Kasumi-1 (cell line): ENCODE results near the gene ZBTB20.
"Not testable (repeated sequence)": the region's sequence is repeated elsewhere in the genome, so short reads cannot be mapped to it uniquely, and the experiment has no call there.

Source experiments
- DNase-seq, 2 experiments: peaks; one replicate each; lab custom pipeline; 2025; lab: John Stamatoyannopoulos, UW

ZBTB20 gene

DNA sequence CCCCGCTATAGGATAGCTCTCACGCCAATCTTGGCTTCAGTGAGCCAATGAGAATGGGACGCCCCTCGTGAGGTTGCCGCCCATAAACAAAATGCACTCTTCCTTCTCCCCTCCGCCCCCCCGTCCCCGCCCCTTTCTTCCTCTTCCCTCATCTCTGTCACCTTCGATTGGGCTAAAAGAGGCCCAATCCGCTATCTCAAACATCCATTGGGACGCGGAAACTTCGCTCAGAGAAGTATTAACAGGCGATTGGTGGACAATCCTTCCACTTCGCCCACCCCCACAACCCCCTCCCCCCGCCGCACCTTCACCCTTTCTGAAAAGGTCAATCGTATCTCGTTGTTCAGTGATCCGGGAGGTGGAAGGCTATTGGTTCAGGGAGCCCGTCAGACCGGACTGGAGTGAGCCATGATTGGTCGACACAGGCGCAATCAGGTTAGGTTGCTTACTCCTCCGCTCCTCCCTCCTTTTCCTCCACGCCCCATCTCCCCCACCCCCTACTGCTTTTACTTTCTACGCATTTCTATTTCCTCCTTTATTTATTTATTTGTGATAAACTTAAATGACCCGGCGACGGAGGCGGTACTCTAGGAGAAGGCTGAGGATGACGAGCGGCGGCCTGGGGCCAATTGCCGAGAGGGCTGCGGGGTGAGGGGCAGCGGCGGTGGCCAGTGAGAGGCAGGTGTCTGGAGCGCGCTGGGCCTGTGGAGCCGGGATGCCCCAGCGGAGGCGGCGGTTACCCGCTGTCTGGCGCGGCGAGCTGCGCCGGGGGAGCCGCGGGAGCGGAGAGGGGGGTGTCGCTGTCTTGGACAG lies 447 bp upstream of the ZBTB20 start:
- DNase-seq, result peak; percentile 99 to 100

DNA sequence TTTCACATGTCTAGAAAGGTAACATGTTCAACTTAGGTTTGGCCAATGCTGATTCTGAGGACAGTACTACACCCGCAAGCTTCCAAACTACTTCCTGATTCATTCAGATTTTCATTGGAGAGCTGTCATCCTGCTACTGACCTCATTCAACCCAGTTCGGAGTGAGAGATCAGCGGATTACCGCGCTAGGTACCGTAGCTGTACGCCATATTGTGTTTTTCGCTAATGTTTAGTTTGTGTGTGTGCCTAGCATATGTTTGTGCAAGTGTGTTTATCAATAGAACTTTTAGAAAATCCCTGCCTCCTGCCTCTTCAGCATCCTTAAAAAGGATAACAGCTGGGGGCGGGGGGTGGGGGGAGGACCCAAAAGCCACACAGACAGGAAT lies 1.1 kb downstream of the ZBTB20 start:
- DNase-seq, result peak; percentile 65 to 74

GRCh38 chr3:115141033-115141757 lies 5.9 kb downstream of the ZBTB20 start:
- DNase-seq, result no peak

- no peak for DNase-seq
Observed at GRCh38 chr3:115139072-115139471, 8.0 kb downstream of the ZBTB20 start.

GRCh38 chr3:115134648-115135347 lies 12.3 kb downstream of the ZBTB20 start:
- DNase-seq, result no peak

- no peak for DNase-seq
Observed at GRCh38 chr3:115127208-115127607, 19.9 kb downstream of the ZBTB20 start.

GRCh38 chr3:115120597-115120996 lies 26.5 kb downstream of the ZBTB20 start:
- DNase-seq, result no peak

GRCh38 chr3:115113367-115113766 lies 33.7 kb downstream of the ZBTB20 start:
- no peak for DNase-seq

DNA sequence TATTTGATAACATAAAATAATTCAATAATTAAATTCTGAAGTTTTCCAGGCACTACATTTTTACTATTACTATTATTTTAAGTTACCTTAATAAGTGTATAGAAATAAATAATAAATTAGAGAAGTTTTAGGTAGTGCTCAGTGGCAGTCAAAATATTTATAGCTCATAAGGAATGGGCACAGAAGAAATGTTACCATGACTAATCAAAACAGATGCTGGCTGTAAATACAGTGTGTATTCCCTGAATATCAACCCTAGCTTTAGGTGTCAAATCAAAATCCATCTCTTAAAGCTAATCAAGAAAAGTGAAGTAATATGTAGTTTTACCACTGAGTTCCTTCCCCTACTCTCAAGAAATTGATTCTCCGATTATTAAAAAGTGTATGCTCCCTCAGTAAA lies 35.5 kb downstream of the ZBTB20 start:
- DNase-seq, result no peak

DNA sequence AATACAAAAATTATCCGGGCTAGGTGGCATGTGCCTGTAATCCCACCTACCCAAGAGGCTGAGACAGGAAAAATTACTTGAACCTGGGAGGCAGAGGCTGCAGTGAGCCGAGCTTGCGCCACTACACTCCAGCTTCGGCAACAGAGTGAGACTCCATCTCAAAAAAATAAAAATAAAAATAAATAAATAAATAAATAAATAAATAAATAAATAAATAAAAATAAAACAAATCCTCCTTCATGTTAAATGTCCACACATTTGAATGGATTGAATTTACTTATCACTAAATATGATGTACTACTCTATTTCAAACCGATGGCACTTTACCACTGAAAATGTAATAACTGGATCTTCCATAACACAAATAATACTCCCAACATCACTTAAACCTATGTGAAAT lies 36.3 kb downstream of the ZBTB20 start:
- no peak for DNase-seq

DNA sequence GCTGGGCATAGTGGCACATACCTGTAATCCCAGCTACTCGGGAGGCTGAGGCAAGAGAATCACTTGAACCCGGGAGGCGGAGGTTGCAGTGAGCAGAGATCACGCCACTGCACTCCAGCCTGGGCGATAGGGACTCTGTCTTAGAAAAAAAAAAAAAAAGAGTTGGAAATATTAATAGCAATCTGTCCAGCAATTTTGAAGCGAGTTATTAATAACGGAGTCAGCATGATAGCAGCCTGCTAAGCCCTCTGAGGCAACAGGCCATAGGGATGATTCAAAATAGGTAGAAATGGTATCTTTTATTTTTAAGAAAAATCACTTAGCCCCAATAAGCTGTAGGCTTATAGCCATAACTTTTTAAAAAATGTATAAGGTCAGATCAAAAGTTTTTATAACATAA lies 37.0 kb downstream of the ZBTB20 start:
- not testable (repeated sequence) for DNase-seq

DNA sequence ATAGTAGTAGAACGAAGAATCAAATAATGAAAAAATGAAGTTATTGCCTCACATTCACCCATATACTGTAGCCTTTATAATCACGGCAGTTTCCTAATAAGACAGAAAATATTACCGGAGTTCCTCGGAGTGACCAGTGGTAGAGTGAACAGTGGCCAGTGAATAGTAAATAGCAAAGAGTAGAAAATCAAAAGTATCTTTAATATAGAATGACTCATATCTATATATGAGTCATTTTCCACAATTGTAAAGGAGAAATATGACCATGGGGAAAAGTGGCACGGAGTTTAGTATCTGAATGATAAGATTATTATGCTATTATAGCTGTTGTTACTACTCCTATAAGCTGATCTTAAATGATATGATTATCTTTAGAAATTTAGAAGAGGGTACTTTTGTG lies 38.5 kb downstream of the ZBTB20 start:
- DNase-seq, result no peak

- DNase-seq, result no peak
Observed at GRCh38 chr3:115102046-115102445, 45.0 kb downstream of the ZBTB20 start.

- DNase-seq, result no peak
Observed at GRCh38 chr3:115100806-115101205, 46.3 kb downstream of the ZBTB20 start.

DNA sequence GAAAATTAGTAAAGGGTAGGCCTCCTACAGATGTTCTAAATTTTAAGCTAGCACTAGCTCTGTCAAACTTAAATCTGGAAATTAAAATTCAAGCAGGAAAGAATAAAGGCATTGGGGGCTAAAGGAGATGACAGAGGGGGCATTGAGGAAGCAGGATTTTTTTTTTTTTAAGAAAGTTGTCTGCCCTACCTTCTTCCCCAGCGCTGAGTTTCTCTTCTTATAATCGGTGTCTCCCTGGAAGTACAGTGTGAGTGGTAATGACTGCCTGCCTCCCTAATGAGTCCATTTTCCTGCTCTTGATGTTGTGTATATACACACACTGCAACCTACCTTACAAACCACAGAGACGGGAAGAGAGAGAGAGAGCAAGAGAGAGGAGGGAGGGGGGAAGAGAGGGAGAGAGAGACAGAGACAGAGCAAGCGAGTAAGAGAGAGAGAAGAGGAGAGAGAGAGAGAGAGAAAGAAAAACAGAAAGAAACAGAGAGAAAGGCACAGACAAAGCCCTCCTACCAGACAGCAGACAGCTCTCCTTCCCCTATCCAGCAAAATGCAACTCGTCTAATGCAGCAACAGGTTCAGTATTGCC lies 47.0 kb downstream of the ZBTB20 start:
- no peak for DNase-seq

DNA sequence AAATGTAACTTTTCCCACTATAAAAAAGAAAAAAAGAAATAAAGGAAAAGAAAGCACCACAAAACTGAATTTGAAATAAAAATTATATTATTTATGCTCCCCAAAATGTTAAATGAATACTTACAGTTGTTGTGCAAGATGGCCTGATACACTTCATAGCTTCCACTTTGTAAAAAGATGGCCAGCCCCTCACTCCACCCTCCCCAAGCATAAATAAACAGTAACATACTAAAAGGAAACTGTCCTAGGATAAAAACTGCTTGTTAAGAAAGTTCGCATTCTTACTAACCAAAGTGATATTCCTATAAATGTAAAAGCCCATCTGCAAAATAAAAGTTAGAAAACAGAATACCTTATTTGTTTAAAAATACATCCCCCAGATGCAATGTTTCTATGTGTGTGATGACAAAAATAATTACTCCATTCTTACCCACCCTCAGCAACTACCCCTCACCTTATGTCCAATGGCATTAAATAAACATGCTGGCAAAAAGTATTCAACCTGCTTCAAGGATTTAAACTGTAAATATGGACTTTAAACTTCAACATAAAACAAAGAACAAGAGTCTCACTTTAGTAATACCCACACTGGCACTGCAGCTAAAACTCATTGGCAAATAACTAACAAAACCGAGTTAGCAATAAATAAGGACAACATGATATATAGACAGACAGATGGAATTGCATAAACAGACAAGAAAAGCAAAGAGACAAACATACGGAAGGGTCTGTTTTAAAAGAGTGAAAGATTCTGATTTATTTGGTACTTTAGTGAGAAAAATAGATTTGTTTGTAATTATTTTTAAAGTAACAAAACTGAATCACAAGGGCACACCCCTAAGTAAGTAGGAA lies 47.7 kb downstream of the ZBTB20 start:
- DNase-seq, result no peak

DNA sequence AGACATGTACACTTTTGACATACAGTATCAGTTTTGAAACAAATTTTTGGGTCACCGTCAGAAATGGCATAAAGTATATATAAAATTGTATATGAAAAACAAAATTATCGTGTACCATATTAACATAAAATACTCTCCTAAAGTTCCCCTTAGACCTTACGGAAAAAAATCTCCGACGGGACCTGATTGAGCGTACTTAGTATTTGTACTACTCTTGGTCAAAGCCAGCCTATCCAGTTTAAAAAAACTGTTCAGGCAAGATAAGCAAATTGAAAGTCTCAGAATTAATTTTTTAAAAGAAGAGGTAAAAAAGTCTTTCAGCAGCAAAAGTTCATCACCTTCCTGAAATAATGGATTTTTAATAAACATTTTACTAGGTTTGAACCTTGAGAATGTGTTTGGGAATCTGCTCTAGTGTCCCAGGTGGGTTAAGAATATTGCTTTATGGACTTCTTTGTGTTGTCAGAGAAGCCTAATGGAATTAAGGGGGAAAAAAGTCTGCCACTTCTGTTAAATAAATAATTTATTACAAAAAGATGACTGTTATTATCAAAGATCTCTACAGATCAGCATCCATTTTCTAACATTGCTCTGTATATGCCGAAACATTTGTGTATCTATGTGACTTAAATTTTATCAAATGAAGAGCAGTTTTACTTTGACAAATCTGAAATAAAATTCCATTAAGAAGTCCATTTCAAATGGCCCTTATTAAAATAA lies 48.6 kb downstream of the ZBTB20 start:
- no peak for DNase-seq

DNA sequence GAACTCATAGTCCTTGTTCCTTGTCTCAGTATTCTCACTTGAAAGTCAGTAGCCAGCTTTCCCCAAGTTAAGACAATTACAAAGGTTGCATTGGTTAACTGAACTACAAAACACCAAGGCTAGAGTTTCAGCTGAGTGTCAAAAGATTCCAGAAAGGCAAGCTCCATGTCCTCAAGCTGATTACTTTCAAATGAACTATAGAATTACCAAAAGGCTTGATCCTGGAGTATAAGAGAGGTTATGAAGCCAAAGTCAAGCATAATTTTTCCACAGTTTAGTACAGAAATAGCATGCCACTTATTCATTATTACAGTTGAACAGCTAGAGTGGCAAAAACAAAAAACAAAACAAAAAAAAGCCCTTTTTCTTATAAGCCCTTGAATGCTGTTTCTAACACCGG lies 51.9 kb downstream of the ZBTB20 start:
- no peak for DNase-seq

DNA sequence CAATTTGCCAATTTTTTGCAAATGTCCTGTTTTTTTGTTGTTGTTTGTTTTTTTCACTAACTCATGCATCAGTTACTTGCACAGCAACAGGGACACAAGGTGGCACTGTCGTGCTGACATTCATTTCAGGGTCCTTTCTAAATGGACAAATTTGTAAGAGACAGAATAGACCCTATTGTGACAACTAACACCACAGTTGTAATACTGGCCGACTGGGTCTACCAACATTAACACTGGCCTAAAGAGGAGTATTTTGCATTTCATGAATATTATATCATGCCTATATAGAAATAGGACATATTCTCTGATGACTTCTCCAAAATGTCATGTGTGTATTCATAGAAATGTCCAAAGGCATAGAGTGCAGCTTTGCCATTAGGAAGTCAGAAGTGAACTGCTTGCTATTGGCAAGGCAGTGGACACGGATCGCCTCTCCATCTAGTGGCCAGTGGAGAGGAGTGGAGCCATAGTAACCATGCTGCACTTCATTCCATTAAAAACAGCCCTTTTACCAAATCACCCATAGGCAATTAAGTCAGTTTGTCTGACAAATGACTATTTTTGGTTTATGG lies 54.8 kb downstream of the ZBTB20 start:
- DNase-seq, result peak; percentile 21 to 33

- no peak for DNase-seq
Observed at GRCh38 chr3:115090712-115091111, 56.4 kb downstream of the ZBTB20 start.

- no peak for DNase-seq
Observed at GRCh38 chr3:115089481-115089880, 57.6 kb downstream of the ZBTB20 start.
